Smooth muscle cell of the brain vasculature (primary cell): ENCODE results near the gene CDHR2.

Experiments used
- DNase-seq: peaks from one replicate; pipeline ENCODE4 v3.0.0-alpha.2; 2012; ENCODE audit warnings: low read depth, low spot score

CDHR2 gene

DNA sequence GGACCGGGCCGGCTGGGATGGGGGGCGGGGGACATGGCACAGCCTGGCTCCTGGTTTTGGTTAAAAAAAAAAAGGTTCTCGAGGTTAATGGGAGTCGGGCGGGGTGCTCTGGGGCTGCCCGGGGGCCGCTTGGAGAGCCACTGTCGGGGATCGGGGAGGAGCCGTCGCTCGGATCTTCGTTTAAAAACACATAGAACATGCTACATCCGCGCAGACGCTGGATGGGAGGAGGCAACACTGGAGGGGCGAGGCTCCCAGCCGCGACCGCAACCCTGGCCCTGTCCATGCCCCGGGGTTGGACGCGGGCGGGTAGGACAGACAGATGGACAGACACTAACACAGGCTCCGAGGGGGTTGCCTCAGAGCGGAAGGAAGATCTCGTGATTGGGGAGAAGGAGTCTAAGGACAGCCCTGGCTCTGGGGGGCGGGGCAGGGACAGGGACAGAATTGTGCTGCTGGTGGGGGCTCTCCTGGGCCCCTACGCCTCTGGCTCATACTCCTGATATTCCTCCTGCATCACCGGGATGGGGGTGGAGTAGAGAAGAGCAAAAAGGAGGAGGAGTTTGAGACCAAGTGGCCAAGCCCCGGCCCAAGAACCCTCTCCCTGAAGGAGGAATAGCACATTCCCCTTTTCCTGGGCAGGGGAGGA, 71.3 kb downstream of the CDHR2 start:
- no peak for DNase-seq

DNA sequence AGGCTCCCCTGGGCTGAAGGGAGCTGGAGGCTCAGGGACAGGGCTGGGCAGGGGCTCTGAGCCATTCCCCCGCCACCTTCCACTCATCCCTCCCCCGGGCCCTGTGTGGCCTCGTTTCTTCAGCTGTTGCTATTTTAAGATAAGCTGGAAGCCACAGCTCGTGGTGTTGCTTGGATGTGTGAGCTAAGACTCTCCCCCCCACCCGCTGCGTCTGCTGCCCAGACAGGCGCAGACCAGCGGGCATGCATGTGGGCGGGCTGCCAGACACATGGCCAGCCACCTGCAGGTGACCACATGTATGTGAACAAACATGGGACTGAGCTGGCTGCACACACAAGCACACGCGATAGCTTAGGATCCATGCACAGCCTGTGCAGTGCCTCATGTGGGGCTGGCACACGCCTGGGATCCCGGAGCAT, 72.5 kb downstream of the CDHR2 start:
- DNase-seq: no peak

DNA sequence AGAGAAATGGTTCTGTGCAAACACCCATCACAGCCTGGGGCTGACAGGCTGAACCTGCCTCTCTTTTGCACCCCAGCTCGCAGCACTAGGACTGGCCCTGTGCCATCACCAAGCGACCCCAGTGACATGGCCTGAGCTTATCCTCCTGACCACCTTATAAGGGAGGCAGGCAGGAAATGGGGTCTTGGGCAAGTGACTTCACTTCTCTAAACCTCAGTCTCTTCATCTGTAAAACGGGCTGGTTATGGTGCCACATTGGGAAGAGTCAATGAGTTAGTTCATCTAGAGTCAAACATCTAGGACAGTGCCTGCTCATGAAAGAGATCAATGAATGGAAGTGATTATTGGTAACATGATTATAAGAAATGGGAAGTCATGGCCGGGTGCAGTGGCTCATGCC, 75.0 kb downstream of the CDHR2 start:
- DNase-seq: no peak

GRCh38 chr5:176624938-176625337, 75.8 kb downstream of the CDHR2 start:
- DNase-seq: no peak

DNA sequence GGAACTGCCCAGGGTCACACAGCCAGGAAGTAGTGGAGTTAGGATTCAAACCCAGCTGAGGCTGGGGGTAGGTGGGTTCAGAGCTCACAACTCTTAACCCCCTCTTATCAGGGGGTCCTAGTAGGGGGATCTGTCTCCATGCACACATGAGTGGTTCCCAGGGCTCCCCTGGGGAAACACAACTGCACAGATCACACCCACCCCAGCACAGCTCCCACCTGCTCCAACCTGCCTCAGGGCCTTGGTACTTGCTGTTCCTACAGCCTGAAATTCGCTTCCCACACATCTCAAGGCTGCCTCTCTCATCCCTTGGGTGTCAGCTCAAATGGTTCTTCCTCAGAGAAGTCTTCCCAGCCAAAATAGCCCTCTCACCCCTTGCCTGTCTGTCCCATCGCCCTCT, 76.4 kb downstream of the CDHR2 start:
- no peak for DNase-seq

DNA sequence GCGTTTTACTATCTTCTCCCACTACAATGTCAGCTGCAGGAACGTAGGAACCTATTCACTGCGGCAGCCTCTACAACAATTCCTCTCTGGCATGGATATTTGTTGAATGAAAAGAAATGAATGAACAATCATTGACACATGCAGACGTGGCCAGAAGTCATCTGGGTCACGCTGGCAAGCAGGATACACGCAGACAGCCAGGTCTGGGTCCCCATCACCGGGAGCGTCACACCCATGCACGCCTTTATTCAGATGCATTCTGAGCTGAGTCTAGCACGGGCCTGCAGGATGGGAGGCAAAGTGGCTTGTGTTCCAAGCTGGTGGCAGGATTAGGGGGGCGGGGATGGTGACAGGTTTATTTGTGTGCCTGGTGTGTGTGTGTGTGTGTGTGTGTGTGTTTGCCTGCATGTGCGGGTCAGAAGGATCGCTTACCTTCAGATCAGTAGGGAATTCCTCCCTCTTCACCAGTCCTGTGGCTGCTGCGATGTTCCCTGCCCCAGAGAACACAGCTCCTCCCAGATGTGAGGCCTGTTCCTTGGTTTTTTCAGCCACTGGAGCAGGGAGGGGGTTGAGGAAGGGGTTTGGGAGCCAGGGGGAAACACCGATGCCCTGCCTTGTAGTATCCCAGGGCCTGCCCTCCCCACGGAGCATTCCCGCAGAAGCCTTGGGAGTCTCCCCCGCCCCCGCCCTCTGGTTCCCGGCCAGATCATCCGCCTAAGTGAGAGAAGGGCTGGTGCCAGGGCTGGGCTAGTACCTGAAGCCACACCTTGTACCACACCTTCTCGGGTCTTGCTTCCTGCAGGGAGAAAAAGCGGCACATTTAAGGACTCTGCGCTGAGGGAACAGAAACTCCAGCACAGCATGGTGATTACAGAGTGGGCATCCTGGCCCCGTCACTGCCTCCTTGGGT, 77.1 kb downstream of the CDHR2 start:
- no peak for DNase-seq

GRCh38 chr5:176626876-176627236, 77.7 kb downstream of the CDHR2 start:
- DNase-seq: no peak

GRCh38 chr5:176627582-176627981, 78.4 kb downstream of the CDHR2 start:
- DNase-seq: no peak

DNA sequence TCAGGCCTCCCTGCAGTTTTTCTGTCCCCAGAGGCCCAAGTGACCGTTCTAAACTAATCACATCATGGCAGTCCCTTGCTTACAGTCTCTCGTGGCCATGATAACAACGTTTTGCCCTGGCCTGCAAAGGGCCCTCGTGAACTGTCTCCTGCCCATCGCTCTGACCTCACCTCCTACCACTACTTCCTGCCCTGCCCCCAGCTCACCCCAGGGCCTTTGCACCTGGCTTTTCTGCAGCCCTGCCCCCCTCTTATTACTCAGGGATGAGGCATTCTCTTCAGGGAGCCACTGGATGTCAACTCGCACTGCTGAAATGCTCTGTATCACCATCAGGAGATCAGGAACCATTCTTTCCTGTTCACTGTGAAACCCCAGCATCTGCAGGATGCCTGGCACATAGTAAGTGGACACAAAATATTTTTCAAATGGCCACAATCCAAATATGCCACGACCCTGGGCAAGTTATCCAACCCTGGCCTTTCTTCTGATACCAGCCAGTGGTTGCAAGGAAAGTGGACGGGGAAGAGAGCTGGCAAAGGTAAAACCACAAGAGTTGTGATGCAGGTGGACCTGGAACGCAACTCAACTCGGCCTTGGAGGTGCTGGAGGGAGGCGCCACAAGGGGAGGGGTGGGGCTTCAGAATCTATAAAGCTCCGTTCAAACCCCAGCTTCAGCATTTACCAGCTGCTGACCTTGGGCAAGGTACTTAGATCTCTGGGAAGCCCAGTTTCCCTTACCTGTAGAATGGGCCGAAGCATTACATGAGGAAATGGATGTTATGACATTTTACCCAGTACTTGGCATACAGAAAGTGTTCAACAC, 79.5 kb downstream of the CDHR2 start:
- DNase-seq: no peak

- no peak for DNase-seq
Observed at GRCh38 chr5:176629317-176629852, 80.2 kb downstream of the CDHR2 start.

DNA sequence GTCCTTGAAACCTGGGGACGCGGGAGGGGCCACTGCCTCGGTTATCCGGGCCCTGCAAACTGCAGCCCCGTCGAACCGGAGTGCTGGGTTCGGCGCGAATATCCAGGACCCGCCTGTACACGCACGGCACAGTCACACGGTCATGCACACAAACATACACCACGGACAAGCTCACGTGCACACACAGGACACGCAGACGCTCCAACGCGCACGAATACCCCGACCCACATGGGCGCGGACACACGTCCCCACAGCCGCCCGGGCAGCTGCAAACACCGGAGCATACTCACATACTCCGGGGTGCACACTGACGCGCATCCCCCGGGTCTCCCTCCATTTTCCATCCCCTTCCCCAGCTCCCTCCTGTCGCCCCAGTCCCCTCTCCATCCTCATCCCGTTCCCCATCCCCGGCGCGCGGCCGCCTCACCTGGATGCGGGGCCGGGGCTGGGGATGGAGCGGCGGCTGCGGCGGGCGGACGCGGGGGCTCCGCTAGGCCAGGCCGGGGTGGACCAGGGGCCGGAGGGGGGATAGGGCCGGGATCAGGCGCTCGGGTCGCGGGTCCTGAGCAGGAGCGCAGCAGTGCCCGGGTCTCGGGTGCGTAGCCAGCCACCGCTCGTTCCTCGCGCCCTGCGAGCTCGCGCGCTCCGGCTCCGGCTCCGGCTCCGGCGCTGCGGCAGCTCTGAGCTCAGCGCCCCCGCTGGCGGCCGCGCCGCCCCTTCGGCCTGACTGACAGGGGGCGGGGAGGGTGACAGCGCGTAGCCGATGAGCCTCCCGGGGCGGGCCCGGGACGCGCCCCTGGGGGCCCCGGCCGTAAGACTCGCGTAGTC, 80.9 kb downstream of the CDHR2 start, which contains the start of the genes EIF4E1B and SNCB:
TSS of gene EIF4E1B (plus strand) at position 823 of the 828 bp plus-strand sequence. CDS start 12,113 bp downstream, outside the sequence.
TSS of gene SNCB (minus strand) at position 682 of the 828 bp plus-strand sequence. CDS start 880 bp downstream, outside the sequence.
- DNase-seq: no peak

- DNase-seq: no peak
Observed at GRCh38 chr5:176630681-176631222, 81.6 kb downstream of the CDHR2 start.

DNA sequence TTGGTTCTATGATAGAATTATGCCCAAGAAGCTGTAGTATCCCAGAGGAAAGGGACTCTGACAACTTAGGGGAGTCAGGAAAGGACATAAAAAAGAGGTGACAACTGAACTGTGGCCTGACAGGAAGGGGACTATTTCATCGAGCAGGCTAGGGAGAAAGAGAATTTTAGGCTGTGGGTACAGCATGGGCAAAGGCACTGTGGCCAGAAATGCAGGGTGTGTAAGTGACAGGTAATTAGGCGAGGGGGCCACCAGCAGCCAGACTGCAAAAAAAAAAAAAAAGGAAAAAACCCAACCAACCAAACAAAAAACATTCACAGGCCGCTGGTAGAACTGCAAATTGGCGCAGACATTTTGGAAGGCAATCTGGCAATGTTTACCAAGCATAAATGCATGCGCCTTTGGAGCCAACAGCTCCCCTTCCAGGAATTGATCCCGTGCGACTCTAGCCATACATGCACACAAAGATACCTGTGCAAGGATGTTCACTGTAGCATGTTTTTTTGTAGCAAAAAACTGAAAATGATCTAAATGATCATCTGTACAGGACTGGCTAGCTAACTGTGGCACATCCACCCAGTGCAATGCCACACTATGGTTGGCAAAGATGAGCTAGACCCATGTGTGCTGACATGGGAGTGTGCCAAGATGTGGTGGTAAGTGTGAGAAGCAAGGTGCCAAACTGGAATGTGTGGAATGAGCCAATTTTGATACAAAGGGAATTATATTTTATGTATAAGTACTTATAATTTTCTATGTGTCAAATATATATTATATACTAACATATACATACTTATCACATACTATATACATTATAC, 82.5 kb downstream of the CDHR2 start:
- DNase-seq: no peak

DNA sequence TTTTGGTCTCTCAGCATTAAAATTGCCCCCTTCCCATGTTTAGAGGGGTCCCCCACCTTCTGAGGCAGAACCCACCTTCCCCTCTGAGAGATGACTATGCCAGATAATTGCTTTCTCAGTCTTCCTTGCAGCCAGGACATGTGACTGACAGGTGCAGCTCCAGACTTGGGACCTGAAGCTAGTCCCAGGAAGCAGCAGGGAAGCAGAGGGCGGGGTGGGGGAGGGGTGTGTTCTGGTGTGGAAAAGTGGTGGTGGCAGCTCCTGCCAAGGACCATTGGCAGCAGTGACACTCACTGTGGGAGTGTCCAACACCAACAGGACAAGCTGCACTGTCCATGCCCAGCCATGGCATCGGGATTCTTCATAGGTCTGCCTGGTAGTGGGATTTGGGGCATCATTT, 83.6 kb downstream of the CDHR2 start:
- no peak for DNase-seq

DNA sequence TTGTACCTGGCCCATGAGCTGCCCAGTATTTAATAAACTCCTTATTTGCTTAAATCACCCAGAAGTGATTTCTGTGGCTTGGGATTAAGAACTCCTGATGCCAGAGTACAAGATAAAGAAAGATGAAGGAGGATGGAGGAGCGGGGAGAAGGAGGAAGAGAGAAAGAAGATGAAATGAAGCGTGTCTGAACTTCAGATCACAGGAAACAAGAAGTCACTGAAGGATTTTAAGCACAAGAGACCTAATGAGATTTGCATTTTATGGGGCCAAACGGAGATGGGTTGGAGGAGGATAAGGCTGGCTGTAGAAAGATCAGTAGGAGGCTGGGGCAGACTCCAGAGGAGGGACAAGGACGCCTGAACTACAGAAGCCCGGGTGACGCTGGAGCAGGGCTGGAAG, 84.5 kb downstream of the CDHR2 start:
- DNase-seq: no peak

DNA sequence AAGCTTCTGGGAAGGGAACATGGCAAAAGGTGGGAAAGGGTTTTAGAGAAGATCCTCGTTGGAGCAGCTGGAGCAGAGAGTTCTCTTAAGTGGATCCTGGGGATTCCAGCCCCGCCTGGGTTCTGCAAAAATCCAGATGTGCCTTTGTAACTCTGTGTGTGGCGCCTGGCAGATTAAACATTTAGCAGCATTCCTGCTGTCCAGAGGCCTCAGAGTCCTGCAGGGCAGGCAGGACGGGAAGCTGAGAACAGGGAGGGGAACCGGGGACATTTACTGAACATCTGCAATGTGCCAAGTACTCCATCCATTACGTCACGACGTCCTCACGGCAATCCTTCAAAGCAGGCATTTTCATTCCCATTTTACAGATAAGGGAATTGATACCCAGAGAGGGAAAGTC, 87.3 kb downstream of the CDHR2 start:
- DNase-seq: no peak

- DNase-seq: no peak
Observed at GRCh38 chr5:176637556-176637955, 88.4 kb downstream of the CDHR2 start.

DNA sequence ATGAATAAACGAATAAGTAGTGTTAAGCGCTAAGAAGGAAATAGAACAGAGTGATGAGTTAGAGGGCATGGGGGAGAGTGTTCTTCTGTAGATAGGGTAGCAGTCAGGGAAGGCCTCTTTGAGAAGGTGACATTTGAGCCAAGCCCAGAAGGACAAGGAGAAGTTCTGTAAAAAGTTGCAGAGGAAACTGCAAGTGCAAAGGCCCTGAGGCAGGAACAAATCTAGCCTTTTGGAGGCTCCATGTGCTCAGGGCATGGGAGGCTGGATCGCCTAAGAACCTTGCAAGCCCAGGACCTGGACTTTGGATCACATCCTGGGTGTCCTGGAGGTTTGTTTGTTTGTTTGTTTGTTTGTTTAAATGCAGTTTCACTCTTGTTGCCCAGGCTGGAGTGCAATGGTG, 89.3 kb downstream of the CDHR2 start:
- no peak for DNase-seq

DNA sequence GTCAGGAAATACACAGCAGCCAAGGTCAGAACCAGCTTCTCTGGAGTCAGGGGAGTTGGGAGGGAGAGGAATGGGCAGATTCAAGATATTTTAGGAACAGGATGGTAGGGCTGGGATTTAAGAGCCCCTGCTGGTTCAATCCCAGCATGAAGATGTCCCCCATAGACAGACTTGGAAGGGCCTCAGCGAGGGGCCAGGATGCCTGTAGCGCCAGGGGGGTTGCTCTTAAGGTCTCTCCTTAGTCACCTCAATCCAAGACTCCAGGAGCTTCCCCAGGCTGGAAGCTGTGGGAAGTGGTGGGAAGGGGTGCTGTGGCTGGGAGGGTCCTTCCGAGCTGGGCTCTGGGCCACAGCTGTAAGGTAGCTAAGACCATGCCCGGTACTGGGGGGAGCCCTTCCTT, 90.1 kb downstream of the CDHR2 start:
- DNase-seq: no peak

DNA sequence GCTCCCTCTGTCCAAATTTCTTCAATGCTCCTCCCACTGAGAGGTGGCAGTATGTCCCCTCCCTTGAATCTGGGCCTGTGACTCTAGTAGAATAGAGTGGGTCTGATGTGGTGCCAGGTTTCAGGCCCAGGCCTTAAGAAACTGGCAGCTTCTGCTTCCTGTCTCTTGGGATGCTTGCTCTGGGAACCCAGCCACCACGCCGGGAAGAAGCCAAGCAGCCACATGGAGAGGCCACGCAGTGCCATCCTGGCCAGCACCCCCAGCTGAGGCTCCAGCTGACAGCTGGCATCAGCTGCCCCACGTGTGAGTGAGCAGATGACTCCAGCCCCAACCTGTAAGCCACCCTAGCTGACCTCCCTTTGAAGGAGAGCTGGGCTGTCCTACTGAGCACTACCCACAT, 90.8 kb downstream of the CDHR2 start:
- no peak for DNase-seq
